Caco-2 (cell line): Measurements from ENCODE around the gene NKD1. TPM values are rescaled to one million over a fixed set of nuclear protein-coding genes. Genes with fewer than 3 reads are reported as not detected.

Experiments used
- BruUV-seq: library from RNA; stranded (reverse); fragments of 400-500 nt; replicated peaks from 2 replicates; lab custom pipeline; 2021; lab: Mats Ljungman, UMichigan
- CTCF ChIA-PET: fragments of 300-600 bp; sonication (Branson Sonifier 250); formaldehyde crosslinking; loops from one replicate; lab custom pipeline; 2022; ENCODE audit warnings: antibody characterized with exemption; lab: Charles Lee
- POLR2A ChIA-PET: fragments of 300-600 bp; sonication (Branson Sonifier 250); formaldehyde crosslinking; loops from one replicate; lab custom pipeline; 2022; ENCODE audit warnings: antibody characterized with exemption; lab: Charles Lee
- DNase-seq, 2 experiments: peaks; one replicate each; pipeline versions ENCODE4 v3.0.0 to v3.0.0-alpha.2; 2020 to 2022
- H3K27me3 ChIP-seq: replicated peaks from 2 replicates; pipeline ENCODE4 v1.6.0; 2011; ENCODE audit warnings: low read length; ENCODE audit not compliant: control insufficient read depth, insufficient read depth
- H3K36me3 ChIP-seq: 2 replicates; pipeline ENCODE4 v1.5.1; 2011; ENCODE audit warnings: low read length; ENCODE audit not compliant: control insufficient read depth, insufficient read depth
- H3K4me1 ChIP-seq: fragments of 250-450 bp; sonication (Bioruptor Pico); 2 replicates; pipeline ENCODE4 v1.5.1; 2020; ENCODE audit warnings: mild to moderate bottlenecking
- H3K4me3 ChIP-seq: 2 replicates; pipeline ENCODE4 v1.5.1; 2011; ENCODE audit warnings: low read depth, mild to moderate bottlenecking, control low read depth, low read length
- H3K9me3 ChIP-seq: fragments of 250-450 bp; sonication (Bioruptor Pico); 2 replicates; pipeline ENCODE4 v1.5.1; 2020; ENCODE audit warnings: mild to moderate bottlenecking, moderate library complexity
- H3K27ac Mint-ChIP-seq: one replicate; pipeline ENCODE4 v1.8.0; 2022; ENCODE audit warnings: mixed read lengths; ENCODE audit not compliant: unreplicated experiment
- H3K27me3 Mint-ChIP-seq: one replicate; pipeline ENCODE4 v1.8.0; 2022; ENCODE audit warnings: mixed read lengths; ENCODE audit not compliant: insufficient read depth, unreplicated experiment
- H3K36me3 Mint-ChIP-seq: one replicate; pipeline ENCODE4 v1.8.0; 2022; ENCODE audit warnings: mild to moderate bottlenecking, mixed read lengths; ENCODE audit not compliant: insufficient read depth, unreplicated experiment
- H3K4me1 Mint-ChIP-seq: one replicate; pipeline ENCODE4 v1.8.0; 2022; ENCODE audit warnings: low read depth, mixed read lengths; ENCODE audit not compliant: unreplicated experiment
- H3K4me3 Mint-ChIP-seq: one replicate; pipeline ENCODE4 v1.8.0; 2022; ENCODE audit warnings: mild to moderate bottlenecking, moderate library complexity, mixed read lengths; ENCODE audit not compliant: unreplicated experiment
- H3K9me3 Mint-ChIP-seq: one replicate; pipeline ENCODE4 v1.8.0; 2022; ENCODE audit warnings: mixed read lengths; ENCODE audit not compliant: unreplicated experiment
- CTCF ChIP-seq, 2 experiments: fragments of 200-600 bp in 1 of 2; IDR thresholded peaks; 1 replicate in 1 of 2; 2 replicates in 1 of 2; pipeline versions ENCODE4 v1.5.1 to v1.8.0; 2011 to 2022; ENCODE audit warnings: antibody characterized with exemption in 1 of 2, control low read depth in 1 of 2, inconsistent platforms in 1 of 2, low read depth in 1 of 2, low read length in 1 of 2, mild to moderate bottlenecking in 1 of 2, moderate library complexity in 1 of 2; ENCODE audit not compliant: insufficient read depth in 1 of 2, severe bottlenecking in 1 of 2, unreplicated experiment in 1 of 2
- intact Hi-C: fragments of 100-400 bp; cut with micrococcal nuclease; formaldehyde crosslinking; loops from one replicate; pipeline ENCODE4 v1.10.0; 2022; ENCODE audit not compliant: unreplicated experiment
- total RNA-seq: library from RNA; stranded (reverse); gene quantifications from 2 replicates; pipeline ENCODE4 v1.2.3, GENCODE V29; 2022

NKD1 gene
- total RNA-seq, 1 experiment from 2014 or later: 54.9 TPM

GRCh38 chr16:50557046-50557445 lies 8.8 kb downstream of the NKD1 start:
- H3K9me3 Mint-ChIP-seq: no peaks in the 10 kb centered on the region
- H3K27ac Mint-ChIP-seq: no peak overlapping the region
- BruUV-seq: no TSS peak
- peaks cover 2% of the 10 kb centered on the region; the same call in 1 of the 2 replicates for H3K36me3 ChIP-seq
- H3K27me3 Mint-ChIP-seq: no peaks in the 10 kb centered on the region
- no peak overlapping the region for H3K4me3 Mint-ChIP-seq
- no peaks in the 10 kb centered on the region for H3K9me3 ChIP-seq
- TF ChIP-seq CTCF (IDR thresholded peaks at IDR 0.05; ENCODE audit: insufficient read depth in 1 of 2, low read depth in 1 of 2, low read length in 1 of 2, severe bottlenecking in 1 of 2, unreplicated experiment in 1 of 2): no peak
- ChIA-PET CTCF (no interaction called here), POLR2A (no interaction called here)
- intact Hi-C loops: no loop called here
- H3K4me1 ChIP-seq: peaks cover 7% of the 10 kb centered on the region; the same call in 1 of the 2 replicates
- H3K36me3 Mint-ChIP-seq: peaks cover 79% of the 10 kb centered on the region
- no peaks in the 10 kb centered on the region for H3K27me3 ChIP-seq
- DNase-seq: no peak
- H3K4me3 ChIP-seq: no peak overlapping the region
- no peaks in the 10 kb centered on the region for H3K4me1 Mint-ChIP-seq

GRCh38 chr16:50558913-50559312 lies 10.7 kb downstream of the NKD1 start:
- peaks cover 2% of the 10 kb centered on the region; the same call in 1 of the 2 replicates for H3K36me3 ChIP-seq
- TF ChIP-seq CTCF (IDR thresholded peaks at IDR 0.05; ENCODE audit: insufficient read depth in 1 of 2, low read depth in 1 of 2, low read length in 1 of 2, severe bottlenecking in 1 of 2, unreplicated experiment in 1 of 2): no peak
- H3K27me3 ChIP-seq: no peaks in the 10 kb centered on the region
- H3K9me3 Mint-ChIP-seq: no peaks in the 10 kb centered on the region
- BruUV-seq: no TSS peak
- no peak overlapping the region for H3K4me3 ChIP-seq
- no peaks in the 10 kb centered on the region for H3K9me3 ChIP-seq
- H3K4me3 Mint-ChIP-seq: no peak overlapping the region
- intact Hi-C loops: no loop called here
- H3K36me3 Mint-ChIP-seq: peaks cover 69% of the 10 kb centered on the region
- no peak for DNase-seq
- CTCF ChIA-PET: no interaction called here
- no peak overlapping the region for H3K27ac Mint-ChIP-seq
- H3K4me1 Mint-ChIP-seq: no peaks in the 10 kb centered on the region
- no peaks in the 10 kb centered on the region for H3K27me3 Mint-ChIP-seq
- POLR2A ChIA-PET: no interaction called here
- H3K4me1 ChIP-seq: peaks cover 7% of the 10 kb centered on the region; the same call in 1 of the 2 replicates

- intact Hi-C loops: no loop called here
- CTCF ChIA-PET: no interaction called here
- Histone ChIP-seq H3K4me1 (peaks cover 7% of the 10 kb centered on the region; the same call in 1 of the 2 replicates), H3K27me3 (no peaks in the 10 kb centered on the region), H3K36me3 (peaks cover 2% of the 10 kb centered on the region), H3K9me3 (no peaks in the 10 kb centered on the region), H3K4me3 (no peak overlapping the region)
- DNase-seq: no peak
- POLR2A ChIA-PET: no interaction called here
- no peak overlapping the region for H3K4me3 Mint-ChIP-seq
- H3K9me3 Mint-ChIP-seq: no peaks in the 10 kb centered on the region
- H3K27me3 Mint-ChIP-seq: no peaks in the 10 kb centered on the region
- H3K27ac Mint-ChIP-seq: no peak overlapping the region
- peaks cover 66% of the 10 kb centered on the region for H3K36me3 Mint-ChIP-seq
- H3K4me1 Mint-ChIP-seq: no peaks in the 10 kb centered on the region
- TF ChIP-seq CTCF (IDR thresholded peaks at IDR 0.05; ENCODE audit: insufficient read depth in 1 of 2, low read depth in 1 of 2, low read length in 1 of 2, severe bottlenecking in 1 of 2, unreplicated experiment in 1 of 2): no peak
- no TSS peak for BruUV-seq
Observed at GRCh38 chr16:50559342-50559741, 11.1 kb downstream of the NKD1 start.
